ENCODE data around the gene CLDN16.

DNA sequence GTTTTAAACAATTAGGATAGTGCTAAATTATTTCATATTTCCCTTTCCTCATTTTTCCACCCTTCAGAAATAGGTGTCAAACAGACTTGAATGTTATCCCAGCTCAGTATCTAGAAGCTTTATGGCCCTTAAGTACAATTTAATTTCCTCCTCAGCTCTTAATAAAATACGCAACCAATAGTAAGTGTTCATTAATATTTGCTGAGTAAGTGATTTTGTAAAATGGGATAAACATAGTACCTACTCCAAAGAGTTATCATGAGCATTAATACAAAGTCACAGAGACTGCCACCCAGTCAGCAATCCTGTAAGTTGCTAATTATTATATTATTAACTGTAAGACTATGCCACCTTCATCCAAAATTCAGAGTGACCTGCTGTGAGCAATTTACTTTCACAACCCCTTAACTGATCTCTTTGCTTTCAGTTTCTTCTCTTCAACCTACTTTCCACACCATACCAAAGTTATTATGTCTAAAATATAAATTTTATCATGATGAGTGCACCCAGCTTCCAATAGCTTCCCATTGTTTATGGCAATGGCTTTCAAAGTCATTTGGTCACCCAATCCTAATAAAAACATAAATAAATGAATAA lies 35.0 kb upstream of the CLDN16 start:
- TF ChIP-seq, protein P1, sequence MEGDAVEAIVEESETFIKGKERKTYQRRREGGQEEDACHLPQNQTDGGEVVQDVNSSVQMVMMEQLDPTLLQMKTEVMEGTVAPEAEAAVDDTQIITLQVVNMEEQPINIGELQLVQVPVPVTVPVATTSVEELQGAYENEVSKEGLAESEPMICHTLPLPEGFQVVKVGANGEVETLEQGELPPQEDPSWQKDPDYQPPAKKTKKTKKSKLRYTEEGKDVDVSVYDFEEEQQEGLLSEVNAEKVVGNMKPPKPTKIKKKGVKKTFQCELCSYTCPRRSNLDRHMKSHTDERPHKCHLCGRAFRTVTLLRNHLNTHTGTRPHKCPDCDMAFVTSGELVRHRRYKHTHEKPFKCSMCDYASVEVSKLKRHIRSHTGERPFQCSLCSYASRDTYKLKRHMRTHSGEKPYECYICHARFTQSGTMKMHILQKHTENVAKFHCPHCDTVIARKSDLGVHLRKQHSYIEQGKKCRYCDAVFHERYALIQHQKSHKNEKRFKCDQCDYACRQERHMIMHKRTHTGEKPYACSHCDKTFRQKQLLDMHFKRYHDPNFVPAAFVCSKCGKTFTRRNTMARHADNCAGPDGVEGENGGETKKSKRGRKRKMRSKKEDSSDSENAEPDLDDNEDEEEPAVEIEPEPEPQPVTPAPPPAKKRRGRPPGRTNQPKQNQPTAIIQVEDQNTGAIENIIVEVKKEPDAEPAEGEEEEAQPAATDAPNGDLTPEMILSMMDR (IDR thresholded peaks at IDR 0.05) = no peak
- TF ChIP-seq POLR2A (IDR thresholded peaks at IDR 0.05) = no peak

Data from body of pancreas (tissue), 4 donors.